ENCODE results near the gene FXYD7. TPM values are rescaled to one million over a fixed set of nuclear protein-coding genes. Genes with fewer than 3 reads are reported as not detected.

Gene FXYD7
- total and polyA plus RNA-seq, 2 of the 13 experiments (the other 11 are each of a cell fraction or from before 2014, with no cell fraction given), result 0.55 TPM; not detected in 1

DNA sequence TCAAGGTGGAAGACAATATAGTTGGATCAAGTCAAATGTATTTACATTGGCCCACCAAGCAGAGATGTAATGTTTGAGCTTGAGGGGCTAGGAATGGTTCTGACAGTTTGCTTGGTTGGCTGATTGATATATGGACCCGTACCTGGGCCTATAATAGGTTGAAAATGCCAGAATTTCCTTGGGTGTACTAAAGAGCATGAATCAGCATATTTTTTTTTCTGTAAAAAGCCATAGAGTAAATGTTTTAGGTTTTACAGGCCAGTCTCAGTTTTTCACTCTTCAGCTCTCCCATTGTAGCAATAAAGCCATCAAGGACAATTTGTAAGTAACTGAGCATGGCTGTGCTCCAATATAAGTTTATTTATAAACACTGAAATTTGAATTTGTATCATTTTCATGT is 38.3 kb downstream of the FXYD7 start (continued):
- TF ChIP-seq, protein P1, sequence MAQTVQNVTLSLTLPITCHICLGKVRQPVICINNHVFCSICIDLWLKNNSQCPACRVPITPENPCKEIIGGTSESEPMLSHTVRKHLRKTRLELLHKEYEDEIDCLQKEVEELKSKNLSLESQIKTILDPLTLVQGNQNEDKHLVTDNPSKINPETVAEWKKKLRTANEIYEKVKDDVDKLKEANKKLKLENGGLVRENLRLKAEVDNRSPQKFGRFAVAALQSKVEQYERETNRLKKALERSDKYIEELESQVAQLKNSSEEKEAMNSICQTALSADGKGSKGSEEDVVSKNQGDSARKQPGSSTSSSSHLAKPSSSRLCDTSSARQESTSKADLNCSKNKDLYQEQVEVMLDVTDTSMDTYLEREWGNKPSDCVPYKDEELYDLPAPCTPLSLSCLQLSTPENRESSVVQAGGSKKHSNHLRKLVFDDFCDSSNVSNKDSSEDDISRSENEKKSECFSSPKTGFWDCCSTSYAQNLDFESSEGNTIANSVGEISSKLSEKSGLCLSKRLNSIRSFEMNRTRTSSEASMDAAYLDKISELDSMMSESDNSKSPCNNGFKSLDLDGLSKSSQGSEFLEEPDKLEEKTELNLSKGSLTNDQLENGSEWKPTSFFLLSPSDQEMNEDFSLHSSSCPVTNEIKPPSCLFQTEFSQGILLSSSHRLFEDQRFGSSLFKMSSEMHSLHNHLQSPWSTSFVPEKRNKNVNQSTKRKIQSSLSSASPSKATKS (CRISPR knock-in tag; IDR thresholded peaks at IDR 0.05), result no peak
- TF ChIP-seq, protein P2, sequence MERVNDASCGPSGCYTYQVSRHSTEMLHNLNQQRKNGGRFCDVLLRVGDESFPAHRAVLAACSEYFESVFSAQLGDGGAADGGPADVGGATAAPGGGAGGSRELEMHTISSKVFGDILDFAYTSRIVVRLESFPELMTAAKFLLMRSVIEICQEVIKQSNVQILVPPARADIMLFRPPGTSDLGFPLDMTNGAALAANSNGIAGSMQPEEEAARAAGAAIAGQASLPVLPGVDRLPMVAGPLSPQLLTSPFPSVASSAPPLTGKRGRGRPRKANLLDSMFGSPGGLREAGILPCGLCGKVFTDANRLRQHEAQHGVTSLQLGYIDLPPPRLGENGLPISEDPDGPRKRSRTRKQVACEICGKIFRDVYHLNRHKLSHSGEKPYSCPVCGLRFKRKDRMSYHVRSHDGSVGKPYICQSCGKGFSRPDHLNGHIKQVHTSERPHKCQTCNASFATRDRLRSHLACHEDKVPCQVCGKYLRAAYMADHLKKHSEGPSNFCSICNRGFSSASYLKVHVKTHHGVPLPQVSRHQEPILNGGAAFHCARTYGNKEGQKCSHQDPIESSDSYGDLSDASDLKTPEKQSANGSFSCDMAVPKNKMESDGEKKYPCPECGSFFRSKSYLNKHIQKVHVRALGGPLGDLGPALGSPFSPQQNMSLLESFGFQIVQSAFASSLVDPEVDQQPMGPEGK (CRISPR knock-in tag; IDR thresholded peaks at IDR 0.05), result no peak
- TF ChIP-seq, protein P3, sequence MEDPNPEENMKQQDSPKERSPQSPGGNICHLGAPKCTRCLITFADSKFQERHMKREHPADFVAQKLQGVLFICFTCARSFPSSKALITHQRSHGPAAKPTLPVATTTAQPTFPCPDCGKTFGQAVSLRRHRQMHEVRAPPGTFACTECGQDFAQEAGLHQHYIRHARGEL (CRISPR knock-in tag; IDR thresholded peaks at IDR 0.05), result no peak

DNA sequence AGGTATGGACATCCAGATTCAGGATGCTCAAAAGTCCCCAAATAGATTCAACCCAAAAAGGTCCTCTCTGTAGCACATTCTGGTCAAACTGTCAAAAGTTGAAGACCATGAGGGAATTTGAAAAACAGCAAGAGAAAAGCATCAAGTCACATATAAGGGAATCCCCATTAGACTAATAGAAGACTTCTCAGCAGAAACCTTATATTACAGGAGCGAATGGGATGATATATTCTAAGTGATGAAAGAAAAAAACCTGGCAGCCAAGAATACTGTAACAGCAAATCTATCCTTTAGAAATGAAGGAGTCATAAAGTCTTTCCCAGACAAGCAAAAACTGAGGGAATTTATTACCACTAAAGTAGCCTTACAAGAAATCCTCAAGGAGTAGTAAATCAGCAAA is 41.2 kb downstream of the FXYD7 start:
- no peaks in the 10 kb centered on the region for H3K27me3 ChIP-seq (ENCODE audit: control insufficient read depth in 1 of 2, insufficient read depth in 2 of 2, low read length in 2 of 2)
- no peak overlapping the region for H3K4me2 ChIP-seq (ENCODE audit: low read depth, low read length)
- ChIA-PET CTCF (ENCODE audit: low intra/inter-chr PET ratio, low total read pairs) (no interaction called here), POLR2A (no interaction called here)
- H4K20me1 ChIP-seq (ENCODE audit: insufficient read depth, low read length), result no peaks in the 10 kb centered on the region
- H3K4me3 ChIP-seq (replicated peaks in 1 of 3; ENCODE audit: insufficient read depth in 1 of 3, low read depth in 2 of 3, low read length in 3 of 3), result no peak overlapping the region
- FAIRE-seq (no peak), DNase-seq (ENCODE audit: low spot score) (no peak), ATAC-seq (no peak)
- in situ Hi-C loops (cut with HindIII; ENCODE audit: extremely low pct_ligation_motif_present, low pct_unique_long_range_greater_than_20kb) (no loop called here), intact Hi-C loops (cut with micrococcal nuclease; ENCODE audit: unreplicated experiment) (no loop called here)
- H3K79me2 ChIP-seq (ENCODE audit: insufficient read depth, low read length), result no peaks in the 10 kb centered on the region
- no peaks in the 10 kb centered on the region for H3K4me1 ChIP-seq (ENCODE audit: insufficient read depth, low read length)
- BruUV-seq (replicated peaks), result no TSS peak
- H3K9ac ChIP-seq (ENCODE audit: insufficient read depth, low read depth, low read length), result no peak overlapping the region
- H2AFZ ChIP-seq (ENCODE audit: low read length), result no peak overlapping the region
- H3K27ac ChIP-seq (ENCODE audit: extremely low read length, insufficient read depth, low read length), result no peak overlapping the region
- no peaks in the 10 kb centered on the region for H3K9me3 ChIP-seq (ENCODE audit: low read length)
- 0% methylated on average over 1 of the region's 1 CpG for WGBS (ENCODE audit: low lambda C conversion rate)
- H3K36me3 ChIP-seq (replicated peaks in 1 of 2; ENCODE audit: control insufficient read depth in 1 of 2, insufficient read depth in 2 of 2, low read length in 2 of 2), result no peaks in the 10 kb centered on the region
- TF ChIP-seq MEF2D (CRISPR knock-in tag; IDR thresholded peaks at IDR 0.05) (no peak), ZNF891 (CRISPR knock-in tag; IDR thresholded peaks at IDR 0.05) (no peak), NR2F2 (IDR thresholded peaks at IDR 0.05; ENCODE audit: borderline replicate concordance, low read depth) (no peak), ZIK1 (CRISPR knock-in tag; IDR thresholded peaks at IDR 0.05; ENCODE audit: borderline replicate concordance, low read depth) (no peak), MYPOP (CRISPR knock-in tag; IDR thresholded peaks at IDR 0.05) (no peak), ZNF629 (CRISPR knock-in tag; conservative IDR thresholded peaks at IDR 0.05) (no peak), MED8 (CRISPR knock-in tag; IDR thresholded peaks at IDR 0.05; ENCODE audit: insufficient replicate concordance) (no peak), ZNF484 (CRISPR knock-in tag; IDR thresholded peaks at IDR 0.05; ENCODE audit: borderline replicate concordance, low read depth) (no peak), ETV6 (CRISPR knock-in tag; conservative IDR thresholded peaks at IDR 0.05) (no peak), TCF7L2 (IDR thresholded peaks at IDR 0.05; ENCODE audit: low read depth, low read length) (no peak), FOXK2 (IDR thresholded peaks at IDR 0.05) (no peak)
- TF ChIP-seq, protein P4, sequence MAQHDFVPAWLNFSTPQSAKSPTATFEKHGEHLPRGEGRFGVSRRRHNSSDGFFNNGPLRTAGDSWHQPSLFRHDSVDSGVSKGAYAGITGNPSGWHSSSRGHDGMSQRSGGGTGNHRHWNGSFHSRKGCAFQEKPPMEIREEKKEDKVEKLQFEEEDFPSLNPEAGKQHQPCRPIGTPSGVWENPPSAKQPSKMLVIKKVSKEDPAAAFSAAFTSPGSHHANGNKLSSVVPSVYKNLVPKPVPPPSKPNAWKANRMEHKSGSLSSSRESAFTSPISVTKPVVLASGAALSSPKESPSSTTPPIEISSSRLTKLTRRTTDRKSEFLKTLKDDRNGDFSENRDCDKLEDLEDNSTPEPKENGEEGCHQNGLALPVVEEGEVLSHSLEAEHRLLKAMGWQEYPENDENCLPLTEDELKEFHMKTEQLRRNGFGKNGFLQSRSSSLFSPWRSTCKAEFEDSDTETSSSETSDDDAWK (CRISPR knock-in tag; IDR thresholded peaks at IDR 0.05), result no peak
- TF ChIP-seq, protein P5, sequence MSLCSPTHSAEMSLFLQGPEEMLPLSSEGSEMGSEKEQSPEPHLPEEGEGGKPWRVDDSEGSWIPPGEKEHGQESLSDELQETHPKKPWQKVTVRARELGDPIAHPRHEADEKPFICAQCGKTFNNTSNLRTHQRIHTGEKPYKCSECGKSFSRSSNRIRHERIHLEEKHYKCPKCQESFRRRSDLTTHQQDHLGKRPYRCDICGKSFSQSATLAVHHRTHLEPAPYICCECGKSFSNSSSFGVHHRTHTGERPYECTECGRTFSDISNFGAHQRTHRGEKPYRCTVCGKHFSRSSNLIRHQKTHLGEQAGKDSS (CRISPR knock-in tag; IDR thresholded peaks at IDR 0.05; ENCODE audit: borderline replicate concordance, low read depth), result no peak

All from HepG2 (cell line).